Psoas muscle (tissue), 8 donors: ENCODE data around the gene CPEB1. TPM values are rescaled to one million over a fixed set of nuclear protein-coding genes. Genes with fewer than 3 reads are reported as not detected.
"Not testable (repeated sequence)": the region's sequence is repeated elsewhere in the genome, so short reads cannot be mapped to it uniquely, and the experiment has no call there.

ENCODE experiments used
- ATAC-seq, 4 donors: fragments of 200-7000 bp; cut with Tn5 transposase; one replicate each; pipeline ENCODE4 v1.9.1; 2020; ENCODE audit warnings: moderate library complexity in 3 of 4, mild to moderate bottlenecking in 2 of 4
- DNase-seq, 2 donors: peaks; one replicate each; pipeline ENCODE4 v3.0.0-alpha.2; 2020
- H3K27ac ChIP-seq: fragments of 200-600 bp; one replicate; pipeline ENCODE4 v1.8.0; 2022
- H3K27me3 ChIP-seq, 3 donors: fragments of 200-600 bp in 1 of 3; one replicate each; pipeline versions ENCODE4 v1.6.1 to v1.8.0; 2013 to 2022; ENCODE audit warnings: low read length in 2 of 3, mild to moderate bottlenecking in 2 of 3, moderate library complexity in 1 of 3; ENCODE audit not compliant: insufficient read depth in 3 of 3
- H3K36me3 ChIP-seq, 2 donors: fragments of 200-600 bp in 1 of 2; one replicate each; pipeline versions ENCODE4 v1.6.1 to v1.8.0; 2013 to 2022; ENCODE audit warnings: low read depth in 1 of 2, mild to moderate bottlenecking in 1 of 2, moderate library complexity in 1 of 2; ENCODE audit not compliant: insufficient read depth in 1 of 2
- H3K4me1 ChIP-seq: fragments of 200-600 bp; one replicate; pipeline ENCODE4 v1.8.0; 2022
- H3K4me3 ChIP-seq: fragments of 200-600 bp; one replicate; pipeline ENCODE4 v1.8.0; 2022; ENCODE audit warnings: mild to moderate bottlenecking
- H3K9me3 ChIP-seq: fragments of 200-600 bp; one replicate; pipeline ENCODE4 v1.8.0; 2022
- CTCF ChIP-seq: fragments of 200-600 bp; IDR thresholded peaks from one replicate; pipeline ENCODE4 v1.8.0; 2022; ENCODE audit warnings: antibody characterized with exemption
- whole genome bisulfite sequencing, 3 donors: extraction: QIAGEN DNeasy Blood & Tissue Kit; methylation state at CpG; one replicate each; pipeline versions ENCODE4 v1.1.6 to v1.1.7; 2013; 5-methylcytosine and 5-hydroxymethylcytosine counted together
- intact Hi-C, 2 donors: fragments of 100-400 bp; cut with DNase I; formaldehyde crosslinking; loops; one replicate each; pipeline versions ENCODE4 v1.11.0 to v1.14.2; 2022
- polyA plus RNA-seq, 3 donors: library from polyadenylated mRNA; stranded (reverse); fragments of 200-250 nt; gene quantifications; one replicate each; pipeline ENCODE4 v1.2.3, GENCODE V29; 2013
- total RNA-seq, 4 donors: library from RNA; stranded (reverse); fragmentation: NEBNext Ultra II Directional in 2 of 4; extraction: Animal tissue kit (Norgen Biotek cat#: 25700) in 2 of 4; gene quantifications; one replicate each; pipeline versions ENCODE4 v1.2.1 to v1.2.4, GENCODE V29; 2021 to 2023
- donor health status: healthy with polysubstance abuse.
- donor health status: DM: no; HTN: no; CAD: no; lungs with moderate emphysema.
- donor health status: Bipolar disorder and iron deficiency.
- donor health status: healthy.
- donor health status: DM: yes; HTN: yes; CAD: no.
- donor health status: DM: no; HTN: no; CAD: no.
- donor health status: DM: no; HTN: no; CAD: no.
- donor health status: DM: yes; HTN: yes; CAD: no.

Gene CPEB1
- total and polyA plus RNA-seq, 7 donors = 0.07 to 4.6 (median 1.3) TPM

GRCh38 chr15:82537351-82537908 lies 109.7 kb downstream of the CPEB1 start:
- intact Hi-C loops = loop anchor here in 1 of 2 donors (10.0 kb wide), 1 partner anchor 447 kb away; the partner anchor contains the start of gene RAMAC
- Histone ChIP-seq H3K36me3 (peaks cover 20 to 65% of the 10 kb centered on the region in 2 donors), H3K4me3 (peak overlapping the region; percentile 4), H3K27ac (peak overlapping the region; percentile 17), H3K27me3 (no peaks in the 10 kb centered on the region), H3K4me1 (peaks cover 21% of the 10 kb centered on the region), H3K9me3 (no peaks in the 10 kb centered on the region)
- no peak for TF ChIP-seq CTCF
- ATAC-seq = no peak
- WGBS, 3 donors = 82 to 85% (median 84%) methylated on average over 4 of the region's 4 CpGs
- no peak for DNase-seq

GRCh38 chr15:82536409-82537350 lies 110.5 kb downstream of the CPEB1 start:
- peak in 1 of 4 donors; percentile 53 for ATAC-seq
- Histone ChIP-seq H3K36me3 (peaks cover 20 to 66% of the 10 kb centered on the region in 2 donors), H3K4me1 (peaks cover 21% of the 10 kb centered on the region), H3K4me3 (peak overlapping the region; percentile 4), H3K27ac (peak overlapping the region; percentile 23), H3K9me3 (no peaks in the 10 kb centered on the region), H3K27me3 (no peaks in the 10 kb centered on the region)
- intact Hi-C loops = loop anchor here in 1 of 2 donors (10.0 kb wide), 1 partner anchor 448 kb away; the partner anchor contains the start of gene RAMAC
- no peak for TF ChIP-seq CTCF
- no peak for DNase-seq
- WGBS, 3 donors = 57 to 65% (median 59%) methylated on average over 11 of the region's 11 CpGs

GRCh38 chr15:82535566-82536408 lies 111.4 kb downstream of the CPEB1 start:
- Histone ChIP-seq H3K27me3 (no peaks in the 10 kb centered on the region), H3K27ac (peak overlapping the region; percentile 23), H3K36me3 (peaks cover 20 to 66% of the 10 kb centered on the region in 2 donors), H3K4me3 (no peak overlapping the region), H3K4me1 (peaks cover 21% of the 10 kb centered on the region), H3K9me3 (no peaks in the 10 kb centered on the region)
- ATAC-seq (peak in 1 of 4 donors; percentile 25), DNase-seq (no peak)
- no peak for TF ChIP-seq CTCF
- intact Hi-C loops = loop anchor here in 1 of 2 donors (10.0 kb wide), 1 partner anchor 449 kb away; the partner anchor contains the start of gene RAMAC
- 60 to 67% (median 64%) methylated on average over 9 of the region's 9 CpGs for WGBS, 3 donors

GRCh38 chr15:82535151-82535550 lies 112.0 kb downstream of the CPEB1 start:
- not testable (repeated sequence) for DNase-seq, H3K27ac ChIP-seq, H3K9me3 ChIP-seq, ATAC-seq, H3K27me3 ChIP-seq, H3K4me3 ChIP-seq
- peaks cover 20 to 66% of the 10 kb centered on the region in 2 donors for H3K36me3 ChIP-seq
- intact Hi-C loops = loop anchor here in 1 of 2 donors (10.0 kb wide), 1 partner anchor 450 kb away; the partner anchor contains the start of gene RAMAC
- WGBS, 3 donors = 87 to 95% (median 88%) methylated on average over 5 of the region's 5 CpGs
- peaks cover 21% of the 10 kb centered on the region for H3K4me1 ChIP-seq

- H3K4me3 ChIP-seq, H3K9me3 ChIP-seq, H3K27me3 ChIP-seq, H3K27ac ChIP-seq, DNase-seq, ATAC-seq: not testable (repeated sequence)
- WGBS, 3 donors = 97 to 99% (median 99%) methylated on average over 3 of the region's 3 CpGs
- H3K36me3 ChIP-seq = peaks cover 20 to 66% of the 10 kb centered on the region in 2 donors
- intact Hi-C loops = loop anchor here in 1 of 2 donors (10.0 kb wide), 1 partner anchor 450 kb away; the partner anchor contains the start of gene RAMAC
- H3K4me1 ChIP-seq = peaks cover 21% of the 10 kb centered on the region
These were observed 112.7 kb downstream of the CPEB1 start for GRCh38 chr15:82534457-82534861.
